Superior temporal gyrus (tissue), 1 donor: ENCODE results near the gene MACO1.
"Not testable (repeated sequence)": the region's sequence is repeated elsewhere in the genome, so short reads cannot be mapped to it uniquely, and the experiment has no call there.

Experiments used
- DNase-seq: peaks from one replicate; pipeline ENCODE4 v3.0.0-alpha.2; 2016; ENCODE audit errors: extremely low spot score

Gene MACO1, protein sequence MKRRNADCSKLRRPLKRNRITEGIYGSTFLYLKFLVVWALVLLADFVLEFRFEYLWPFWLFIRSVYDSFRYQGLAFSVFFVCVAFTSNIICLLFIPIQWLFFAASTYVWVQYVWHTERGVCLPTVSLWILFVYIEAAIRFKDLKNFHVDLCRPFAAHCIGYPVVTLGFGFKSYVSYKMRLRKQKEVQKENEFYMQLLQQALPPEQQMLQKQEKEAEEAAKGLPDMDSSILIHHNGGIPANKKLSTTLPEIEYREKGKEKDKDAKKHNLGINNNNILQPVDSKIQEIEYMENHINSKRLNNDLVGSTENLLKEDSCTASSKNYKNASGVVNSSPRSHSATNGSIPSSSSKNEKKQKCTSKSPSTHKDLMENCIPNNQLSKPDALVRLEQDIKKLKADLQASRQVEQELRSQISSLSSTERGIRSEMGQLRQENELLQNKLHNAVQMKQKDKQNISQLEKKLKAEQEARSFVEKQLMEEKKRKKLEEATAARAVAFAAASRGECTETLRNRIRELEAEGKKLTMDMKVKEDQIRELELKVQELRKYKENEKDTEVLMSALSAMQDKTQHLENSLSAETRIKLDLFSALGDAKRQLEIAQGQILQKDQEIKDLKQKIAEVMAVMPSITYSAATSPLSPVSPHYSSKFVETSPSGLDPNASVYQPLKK

DNA sequence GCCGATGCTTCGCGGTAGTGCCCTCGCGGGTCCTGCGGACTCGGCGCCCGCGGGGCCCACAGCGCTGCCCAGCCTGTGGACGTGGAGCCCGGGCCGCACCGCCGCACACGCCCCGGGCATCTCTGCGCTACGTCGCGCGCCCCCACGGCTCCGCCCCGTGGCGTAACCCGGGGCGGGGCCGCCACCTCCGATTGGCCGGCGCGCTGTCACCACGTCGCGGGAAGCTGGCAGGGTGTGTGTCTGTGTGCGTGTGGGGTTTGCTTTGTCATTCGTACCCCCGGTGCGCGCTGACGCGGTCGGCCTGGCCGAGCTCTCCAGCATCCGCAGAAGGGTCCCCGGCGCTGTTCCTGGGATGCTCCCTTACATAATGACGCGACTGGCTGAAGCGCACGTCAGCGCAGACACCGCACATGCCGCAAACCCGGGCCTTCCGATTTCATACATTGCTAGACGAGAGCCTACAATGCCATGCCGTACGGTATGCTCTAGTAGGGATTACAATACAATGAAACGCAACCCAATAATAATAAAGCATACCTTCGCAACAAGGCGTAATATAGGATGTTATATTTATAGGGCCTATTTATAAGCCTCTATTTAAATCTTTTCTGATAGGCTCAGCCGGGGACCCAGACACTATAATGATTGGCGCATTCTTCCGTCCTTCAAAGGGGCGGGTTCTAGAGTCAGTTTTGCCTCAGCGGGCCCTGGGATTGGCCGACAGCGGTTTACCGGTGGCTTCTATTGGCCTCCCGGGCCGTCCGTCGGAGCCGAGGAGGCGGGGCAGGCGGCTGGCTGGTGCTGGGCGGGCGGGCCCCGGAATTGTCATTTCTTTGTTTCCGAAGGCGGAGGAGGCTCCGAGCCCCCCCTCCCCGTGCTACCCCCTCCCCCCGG lies at the start of gene MACO1:
Gene MACO1, plus strand, starts transcription at position 825 of the 894 bp plus-strand sequence. CDS start 202 bp downstream, outside the sequence.
- DNase-seq: peak; percentile 99

DNA sequence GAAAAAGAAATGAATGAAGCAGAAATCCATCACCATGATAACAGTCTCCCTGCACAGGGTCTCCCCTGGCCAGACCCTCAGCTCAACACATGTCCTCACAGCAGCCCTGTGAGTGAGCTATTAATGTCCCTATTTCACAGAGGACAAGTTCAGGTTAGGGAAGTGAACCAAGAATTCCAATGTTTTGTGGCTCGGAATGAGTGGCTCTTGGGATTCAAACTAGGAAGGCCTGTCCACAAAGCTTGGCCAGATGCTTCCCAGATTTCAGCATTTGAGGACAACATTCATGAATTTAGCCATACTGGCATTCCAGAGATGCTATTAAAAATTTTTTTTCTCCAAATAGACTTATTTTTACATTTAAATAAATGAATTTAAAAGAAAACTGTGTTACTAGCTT lies 48.2 kb upstream of the MACO1 start:
- DNase-seq: not testable (repeated sequence)

DNA sequence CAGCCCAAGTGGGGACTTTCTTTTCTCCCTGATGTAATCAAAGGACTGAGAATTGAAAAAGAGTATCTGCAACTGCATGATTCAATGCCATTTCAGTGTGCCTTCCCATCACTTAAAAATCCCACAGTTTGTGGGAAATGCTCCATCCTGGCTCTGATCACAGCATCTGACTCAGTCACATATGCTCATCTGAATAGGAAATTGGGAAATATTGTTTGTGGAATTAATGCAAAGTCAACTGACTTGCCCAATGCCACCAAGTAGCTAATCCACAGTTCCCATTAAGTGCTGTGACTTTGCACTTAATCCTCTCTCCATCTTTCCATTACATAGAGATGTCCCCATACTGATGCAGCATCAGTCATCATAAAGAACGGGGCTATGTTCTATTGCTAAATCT lies 47.6 kb upstream of the MACO1 start:
- not testable (repeated sequence) for DNase-seq

DNA sequence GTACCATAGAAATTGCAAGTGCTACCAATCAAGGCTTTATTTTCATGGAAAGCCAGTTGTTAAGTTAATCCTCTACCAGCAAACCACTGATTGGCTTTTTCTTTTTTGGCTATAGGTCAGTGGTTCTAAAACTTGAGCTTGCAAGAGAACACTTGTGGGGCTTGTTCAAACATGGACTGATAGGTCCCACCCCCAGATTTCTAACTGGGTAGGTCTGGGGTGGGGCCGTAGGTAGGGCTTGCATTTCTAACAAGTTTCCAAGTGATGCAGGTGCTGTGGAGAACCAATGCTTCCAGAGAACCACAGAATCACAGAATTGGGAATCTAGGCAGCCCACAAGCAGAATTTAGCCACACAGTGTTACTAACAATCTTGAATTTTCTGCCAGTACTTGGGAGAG lies 46.8 kb upstream of the MACO1 start:
- DNase-seq: not testable (repeated sequence)

DNA sequence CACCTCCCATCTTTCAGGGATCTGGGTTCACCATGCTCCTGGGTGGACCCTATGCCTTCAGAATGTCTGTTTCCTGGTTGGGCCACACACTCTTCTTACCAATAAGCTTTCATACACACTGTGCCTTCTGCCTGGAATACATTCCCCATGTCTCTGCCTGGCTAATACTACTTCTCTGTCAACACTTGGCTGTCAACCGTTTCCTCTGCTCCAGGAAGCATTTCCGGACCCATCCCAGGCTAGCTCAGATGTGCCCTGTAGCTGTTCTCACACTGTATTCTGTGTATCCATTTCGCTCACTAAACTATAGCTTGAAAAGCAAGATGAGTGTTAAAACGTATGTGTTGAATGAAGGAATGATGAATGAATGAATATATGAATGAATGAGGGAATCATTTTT lies 43.6 kb upstream of the MACO1 start:
- DNase-seq: not testable (repeated sequence)

DNA sequence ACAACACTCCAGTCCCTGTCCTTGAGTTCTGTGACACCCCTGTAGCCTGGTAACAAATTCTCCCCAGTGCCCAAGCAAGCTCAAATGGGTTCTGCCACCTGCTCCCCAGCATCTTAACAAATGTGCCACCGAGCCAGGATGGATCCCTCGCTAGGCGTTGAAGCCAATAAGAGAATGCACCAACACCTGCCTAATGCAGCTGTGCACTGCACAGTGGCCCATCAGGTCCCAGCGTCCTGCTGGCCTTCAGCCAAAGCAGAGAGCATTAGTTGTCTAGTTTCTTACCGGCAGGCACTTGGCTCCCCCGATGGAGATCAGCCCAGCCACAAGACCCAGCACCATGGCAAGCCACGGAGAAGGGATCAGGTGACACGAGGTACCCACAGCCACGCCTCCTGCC lies 42.0 kb upstream of the MACO1 start:
- not testable (repeated sequence) for DNase-seq

DNA sequence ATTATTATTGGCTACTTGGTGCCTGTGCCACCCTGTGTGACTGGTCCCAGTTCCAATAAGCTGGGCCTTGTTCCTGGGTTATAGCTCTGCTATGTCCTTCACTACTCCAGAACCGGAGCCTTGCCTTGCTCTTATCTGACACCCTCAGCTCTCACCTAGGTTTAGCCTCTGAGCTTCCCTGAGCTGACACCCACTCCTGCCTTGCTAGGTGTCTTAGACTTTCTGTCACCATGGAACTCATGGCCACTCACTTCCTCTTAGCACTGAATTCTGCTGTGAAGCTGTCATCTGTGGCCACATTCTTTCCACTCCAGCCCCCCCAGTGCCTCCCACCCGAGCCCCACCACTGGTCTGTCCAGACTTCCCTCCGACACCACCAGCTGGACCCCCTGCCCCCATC lies 41.0 kb upstream of the MACO1 start:
- not testable (repeated sequence) for DNase-seq

DNA sequence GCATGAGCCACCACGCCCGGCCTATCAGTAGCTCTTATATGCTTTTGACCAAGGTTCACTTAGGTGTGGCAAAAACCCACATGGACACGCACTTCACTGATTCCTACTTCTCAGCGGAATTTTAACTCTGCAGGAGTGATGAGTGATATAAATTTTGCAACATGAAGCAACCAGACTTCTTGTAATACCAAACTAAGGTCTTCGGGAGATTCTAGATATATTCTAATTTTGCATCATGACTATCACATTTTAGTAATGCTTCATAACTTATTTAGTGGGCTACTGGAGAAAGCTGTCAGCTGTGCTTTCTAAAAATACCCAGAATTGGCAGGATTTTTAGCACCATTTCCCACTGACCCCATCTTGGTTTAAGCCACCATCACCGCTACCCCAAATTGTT lies 37.9 kb upstream of the MACO1 start:
- DNase-seq: no peak

DNA sequence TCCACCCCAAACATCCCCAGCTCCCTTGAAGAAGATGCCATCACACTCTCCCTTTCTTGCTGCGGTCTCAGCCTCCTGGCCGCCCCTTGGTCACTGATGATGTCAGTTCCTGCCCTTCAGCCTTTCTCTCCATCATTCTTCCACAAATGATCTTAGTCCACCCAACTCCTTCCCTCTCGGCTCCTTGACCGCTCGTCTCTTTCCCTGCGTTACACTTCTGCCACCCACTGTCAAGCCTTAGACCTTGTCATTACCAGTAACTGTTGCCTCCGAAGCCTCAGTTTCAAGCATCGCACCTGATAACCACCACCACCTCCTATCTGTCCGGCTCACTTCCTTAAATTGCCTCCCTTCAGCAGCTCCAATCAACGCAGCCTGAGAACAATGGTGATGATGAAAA lies 33.1 kb upstream of the MACO1 start:
- DNase-seq: not testable (repeated sequence)

DNA sequence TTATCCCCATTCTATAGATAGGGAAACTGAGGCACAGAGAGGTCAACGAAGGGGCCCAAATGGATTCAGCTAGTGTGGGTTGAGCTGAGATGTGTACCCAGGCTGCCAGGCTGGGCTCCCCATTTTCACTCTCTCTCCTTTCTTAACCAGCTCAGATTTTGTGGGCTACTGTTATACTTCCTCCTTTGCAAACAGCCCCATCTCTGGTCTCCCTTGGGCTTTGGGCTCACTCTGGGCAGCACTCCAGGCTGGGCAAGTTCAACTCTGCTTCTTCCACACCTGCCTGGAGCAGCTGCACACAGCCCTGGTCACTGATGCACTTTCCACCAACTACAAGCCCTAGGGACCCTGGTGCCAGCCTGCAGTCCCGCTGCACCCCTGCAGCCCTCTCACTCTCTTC lies 32.6 kb upstream of the MACO1 start:
- not testable (repeated sequence) for DNase-seq

DNA sequence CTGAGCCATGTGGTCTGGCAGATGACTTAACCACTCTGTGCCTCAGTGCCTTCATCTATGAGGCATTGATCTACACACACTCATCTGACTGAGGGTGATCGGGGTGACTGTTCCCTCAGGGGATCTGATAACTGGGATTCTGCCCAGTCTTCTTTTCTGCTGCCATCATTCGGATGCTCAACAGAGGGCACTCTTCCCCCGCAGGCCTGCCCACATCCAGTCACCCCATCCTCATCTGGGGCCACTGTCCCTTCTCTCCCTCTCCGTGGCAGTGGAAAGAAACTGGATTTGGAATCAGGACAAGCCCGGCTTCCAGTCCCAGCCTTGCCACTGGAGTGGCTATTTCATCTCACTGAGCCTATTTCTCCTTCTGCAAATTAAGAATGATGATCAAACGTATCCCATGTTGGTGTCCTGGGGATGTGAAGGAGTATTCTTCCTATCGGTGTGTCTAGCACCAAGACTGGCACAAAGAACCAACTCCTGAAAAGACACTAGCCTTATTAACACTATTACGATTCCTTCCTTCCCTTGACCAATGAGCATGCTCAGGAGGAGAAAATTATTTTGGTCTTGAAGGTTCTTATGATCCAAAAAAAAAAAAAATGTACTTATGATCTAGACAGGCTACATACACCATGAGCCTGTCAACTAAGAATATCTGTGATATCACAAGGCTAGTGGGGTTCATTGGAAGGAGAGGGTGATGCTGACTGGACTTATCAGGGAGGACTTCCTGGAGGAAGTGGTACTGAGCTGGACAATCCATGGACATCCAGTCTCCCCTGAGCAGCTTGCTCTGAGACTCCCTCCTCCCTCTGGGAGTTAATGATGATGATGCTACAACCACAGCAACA lies 27.5 kb upstream of the MACO1 start:
- DNase-seq: not testable (repeated sequence)

DNA sequence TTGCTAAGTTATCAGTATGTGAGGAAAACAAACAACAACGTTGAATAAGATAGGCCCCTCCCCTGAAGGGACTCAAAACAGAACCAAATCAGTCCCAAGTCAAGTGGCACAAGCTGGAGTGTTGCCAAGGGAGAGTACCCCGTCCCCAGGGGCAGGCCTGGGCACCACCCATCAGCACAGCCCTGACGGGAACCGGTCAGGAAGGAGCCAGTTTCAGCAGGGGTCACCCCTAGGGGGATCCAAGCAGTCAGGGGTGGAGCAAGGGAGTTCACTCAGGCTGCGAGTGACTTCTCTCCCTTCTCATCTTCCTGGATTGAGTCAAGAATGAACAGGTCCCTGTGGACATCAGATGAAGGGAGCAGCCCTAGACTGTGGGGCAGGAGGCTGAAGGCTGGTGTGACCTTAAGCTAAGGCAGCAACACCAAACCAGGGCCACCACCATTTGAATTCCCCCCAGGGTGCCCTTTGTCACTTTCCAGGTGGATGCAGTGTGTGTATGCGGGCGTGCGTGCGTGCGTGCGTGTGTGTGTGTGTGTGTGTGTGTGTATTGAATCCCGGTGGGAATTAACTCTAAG lies 24.9 kb upstream of the MACO1 start:
- not testable (repeated sequence) for DNase-seq

DNA sequence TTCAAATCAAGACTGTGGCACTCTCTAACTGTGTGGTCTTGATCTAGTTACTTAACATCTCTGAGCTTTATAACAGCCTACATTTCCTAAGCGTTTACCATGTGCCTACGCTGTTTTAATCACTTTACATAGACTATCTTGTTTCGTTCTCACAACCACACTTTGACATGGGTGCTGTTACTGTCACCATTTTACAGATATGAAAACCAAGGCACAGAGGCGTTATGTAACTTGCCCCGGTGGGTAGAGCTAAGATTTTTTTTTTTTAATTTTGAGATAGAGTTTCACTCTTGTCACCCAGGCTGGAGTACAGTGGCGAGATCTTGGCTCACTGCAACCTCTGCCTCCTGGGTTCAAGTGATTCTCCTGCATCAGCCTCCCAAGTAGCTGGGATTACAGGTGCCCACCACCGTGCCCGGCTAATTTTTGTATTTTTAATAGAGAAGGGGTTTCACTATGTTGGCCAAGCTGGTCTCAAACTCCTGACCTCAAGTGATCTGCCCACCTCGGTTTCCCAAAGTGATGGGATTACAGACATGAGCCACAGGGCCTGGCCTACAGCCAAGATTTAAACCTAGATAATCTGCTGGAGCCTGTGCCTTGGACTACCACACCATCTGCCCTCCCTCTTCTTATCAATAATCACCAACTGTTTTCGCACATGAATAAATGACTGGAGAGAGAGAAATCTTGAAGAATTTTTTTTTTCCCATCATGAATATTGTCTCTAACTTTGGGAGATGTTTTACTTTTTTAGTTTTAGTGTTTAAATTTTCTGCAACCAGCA lies 20.9 kb upstream of the MACO1 start:
- DNase-seq: not testable (repeated sequence)

DNA sequence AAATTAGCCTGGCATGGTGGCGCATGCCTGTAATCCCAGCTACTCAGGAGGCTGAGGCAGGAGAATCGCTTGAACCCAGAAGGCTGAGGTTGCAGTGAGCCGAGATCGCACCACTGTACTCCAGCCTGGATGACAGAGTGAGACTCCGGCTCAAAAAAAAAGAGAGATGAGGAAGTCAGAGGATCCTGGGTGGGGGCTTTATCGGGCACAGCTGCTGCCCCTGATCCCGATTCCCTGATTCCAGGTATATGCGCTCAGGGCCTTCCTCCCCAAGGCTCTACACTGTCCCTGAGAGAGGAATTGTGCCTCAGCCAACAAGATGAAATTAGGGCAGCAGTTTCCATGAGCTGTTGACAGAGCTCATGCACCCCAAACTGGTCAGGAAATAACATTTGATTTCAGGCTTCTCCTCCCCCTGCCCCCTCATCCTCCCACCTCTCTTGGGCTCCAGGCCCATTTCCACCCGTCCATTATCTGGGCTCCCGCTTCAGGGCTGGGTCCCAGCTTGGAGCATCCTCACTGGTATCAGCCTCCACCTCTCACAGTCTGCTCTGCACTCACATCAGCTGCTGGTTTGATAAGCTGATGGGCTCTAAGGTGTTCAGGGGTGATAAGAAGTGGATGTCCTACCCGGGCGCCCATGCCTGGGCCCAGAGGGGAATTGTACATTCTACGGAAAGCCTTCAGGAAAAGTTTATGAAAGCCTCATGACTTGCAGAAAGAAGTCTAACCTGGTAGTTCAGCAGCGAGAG lies 17.6 kb upstream of the MACO1 start:
- DNase-seq: not testable (repeated sequence)

DNA sequence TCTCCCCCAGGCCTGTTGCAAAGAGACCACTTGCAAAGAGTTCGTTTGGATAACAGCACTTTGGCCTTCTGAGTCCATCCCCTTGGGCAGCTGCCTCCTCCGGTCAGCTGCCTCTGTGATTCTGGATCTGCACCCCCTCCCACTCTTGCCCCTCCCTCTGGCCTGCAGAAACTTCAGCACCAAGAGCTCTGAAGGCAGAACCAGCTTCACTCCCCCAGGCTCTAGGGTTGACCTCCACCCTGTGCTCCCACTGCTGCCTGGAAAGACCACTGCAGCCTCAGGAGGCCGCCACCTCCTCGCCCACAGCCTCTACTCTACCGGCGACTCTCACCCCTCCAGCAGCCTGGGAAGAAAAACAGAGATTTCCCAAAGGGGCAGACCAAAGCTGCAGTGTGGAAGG lies 16.5 kb upstream of the MACO1 start:
- DNase-seq: not testable (repeated sequence)

DNA sequence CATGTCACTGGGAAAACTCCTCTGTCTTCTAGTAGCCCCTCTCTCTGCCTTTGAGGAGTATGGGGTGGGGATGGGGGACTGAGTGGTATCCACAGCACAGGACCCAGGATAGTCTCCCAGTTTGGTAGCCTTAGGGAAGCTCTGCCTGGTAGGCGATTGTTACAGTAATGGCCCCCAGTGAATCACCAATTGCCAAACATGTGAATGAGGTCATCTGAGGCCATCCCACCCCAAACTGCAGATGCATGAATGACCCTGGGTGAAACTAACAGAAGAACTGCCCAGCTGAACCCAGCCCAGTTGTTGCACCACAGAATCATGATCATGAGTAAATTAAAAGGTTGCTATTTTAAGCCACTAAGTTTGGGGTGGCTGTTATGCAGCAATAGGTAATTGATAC lies 16.1 kb upstream of the MACO1 start:
- not testable (repeated sequence) for DNase-seq

DNA sequence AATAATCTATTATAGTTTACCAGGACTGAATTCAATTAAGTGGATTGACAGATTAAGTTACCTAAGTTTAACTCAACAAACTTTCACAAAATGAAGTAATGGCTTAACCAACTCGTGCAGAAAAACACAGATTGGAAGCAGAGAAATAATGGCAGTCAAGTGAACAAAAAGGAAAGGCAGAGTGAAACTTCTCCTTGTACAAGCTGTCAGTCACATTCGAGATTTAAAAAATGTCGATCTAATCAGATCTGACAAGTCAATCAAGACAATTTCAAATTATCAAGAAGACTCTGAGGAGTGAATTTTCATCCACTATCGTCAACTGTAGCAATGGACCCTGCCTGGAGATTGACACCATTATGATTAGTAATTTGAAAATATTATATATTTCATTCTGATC lies 13.4 kb upstream of the MACO1 start:
- DNase-seq: not testable (repeated sequence)

DNA sequence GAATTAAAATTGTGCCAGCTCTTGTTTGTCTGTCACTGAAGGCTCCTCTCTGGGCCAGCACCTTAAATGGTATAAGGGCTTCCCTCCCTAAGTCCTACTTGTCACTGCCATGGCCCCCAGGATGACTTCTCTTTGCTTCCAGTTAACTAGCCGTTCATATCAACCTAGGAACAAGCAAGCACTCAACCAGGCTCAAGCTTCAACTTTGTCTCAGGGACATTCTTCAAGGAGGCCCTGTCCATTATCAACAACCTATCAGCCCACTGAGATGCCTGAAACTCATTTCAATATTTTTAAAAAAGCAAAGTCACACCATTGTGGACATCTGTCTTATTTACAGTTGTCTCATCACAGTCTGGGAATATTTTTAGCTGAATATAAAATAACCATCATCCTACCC lies 11.4 kb upstream of the MACO1 start:
- DNase-seq: not testable (repeated sequence)

DNA sequence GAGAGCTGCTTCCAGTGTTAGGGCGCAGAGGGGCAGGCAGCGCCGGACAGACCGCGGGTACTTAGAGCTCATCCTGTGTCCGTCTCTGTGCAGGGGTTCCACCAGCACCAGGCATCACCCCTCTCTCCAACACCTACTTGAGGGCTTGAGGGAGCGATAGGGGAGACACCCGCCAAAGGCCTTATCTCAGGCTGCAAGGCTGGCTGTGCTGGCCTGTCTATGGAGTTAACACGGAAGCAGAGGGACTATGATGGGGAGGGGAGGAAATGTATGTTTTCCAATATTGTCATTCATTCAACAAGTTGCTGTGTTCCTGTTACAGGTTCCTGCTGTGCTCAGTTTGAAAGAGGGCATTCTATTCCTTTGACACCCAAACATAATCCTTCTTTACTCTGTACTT lies 10.0 kb upstream of the MACO1 start, which contains the start of gene RHCE:
Gene RHCE, minus strand, starts transcription at position 111 of the 400 bp plus-strand sequence. Its CDS starts 39 bp downstream, at position 72.
- not testable (repeated sequence) for DNase-seq
